Measurements from ENCODE around the gene DLL4. TPM values are rescaled to one million over a fixed set of nuclear protein-coding genes. Genes with fewer than 3 reads are reported as not detected.

DLL4 gene
- polyA plus RNA-seq, 1 donor from 2014 or later: 2.2 TPM

GRCh38 chr15:40891138-40891537 is 38.0 kb upstream of the DLL4 start:
- Histone ChIP-seq H3K27me3 (ENCODE audit: insufficient read depth, low read depth, low read length) (no peaks in the 10 kb centered on the region), H3F3A (ENCODE audit: insufficient read depth, low read length, poor library complexity, severe bottlenecking) (no peaks in the 10 kb centered on the region), H2AFZ (ENCODE audit: low read depth, low read length) (no peak overlapping the region), H3K27ac (ENCODE audit: low read length) (no peak overlapping the region), H3K4me3 (ENCODE audit: low read length) (no peak overlapping the region), H3K79me2 (replicated peaks; ENCODE audit: insufficient read depth, low read length) (peaks cover 13% of the 10 kb centered on the region), H4K20me1 (ENCODE audit: insufficient read depth) (no peaks in the 10 kb centered on the region), H3K9ac (ENCODE audit: low read length) (no peak overlapping the region), H3K36me3 (ENCODE audit: insufficient read depth, low read length) (no peaks in the 10 kb centered on the region), H3K9me2 (ENCODE audit: insufficient read depth, low read length) (no peaks in the 10 kb centered on the region), H3K4me2 (ENCODE audit: low read length) (no peak overlapping the region), H3K9me3 (ENCODE audit: low read length) (no peaks in the 10 kb centered on the region)
- TF ChIP-seq SMC3 (conservative IDR thresholded peaks at IDR 0.05; ENCODE audit: poor library complexity): no peak
- no peak for TF ChIP-seq RAD21 (conservative IDR thresholded peaks at IDR 0.05)
- TF ChIP-seq REST (IDR thresholded peaks at IDR 0.05; ENCODE audit: borderline replicate concordance): no peak
- TF ChIP-seq TAF1 (IDR thresholded peaks at IDR 0.05; ENCODE audit: low read depth): no peak
- no peak for TF ChIP-seq CTCF (IDR thresholded peaks at IDR 0.05; ENCODE audit: poor library complexity, severe bottlenecking)
- TF ChIP-seq EZH2 (IDR thresholded peaks at IDR 0.05; ENCODE audit: borderline replicate concordance, insufficient read depth, low read length, poor library complexity, severe bottlenecking): no peak
- no peak for TF ChIP-seq MXI1 (conservative IDR thresholded peaks at IDR 0.05; ENCODE audit: poor library complexity, severe bottlenecking)
- TF ChIP-seq POLR2AphosphoS5 (IDR thresholded peaks at IDR 0.05): no peak
- no peak for TF ChIP-seq EP300 (conservative IDR thresholded peaks at IDR 0.05; ENCODE audit: poor library complexity, severe bottlenecking)

GRCh38 chr15:40891810-40892446 is 37.2 kb upstream of the DLL4 start:
- Histone ChIP-seq H3K9ac (ENCODE audit: low read length) (no peak overlapping the region), H3K27ac (ENCODE audit: low read length) (no peak overlapping the region), H3K9me3 (ENCODE audit: low read length) (no peaks in the 10 kb centered on the region), H4K20me1 (ENCODE audit: insufficient read depth) (no peaks in the 10 kb centered on the region), H3K4me3 (ENCODE audit: low read length) (no peak overlapping the region), H3K9me2 (ENCODE audit: insufficient read depth, low read length) (no peaks in the 10 kb centered on the region), H3K27me3 (ENCODE audit: insufficient read depth, low read depth, low read length) (no peaks in the 10 kb centered on the region), H3F3A (ENCODE audit: insufficient read depth, low read length, poor library complexity, severe bottlenecking) (no peaks in the 10 kb centered on the region), H3K36me3 (ENCODE audit: insufficient read depth, low read length) (no peaks in the 10 kb centered on the region), H3K79me2 (replicated peaks; ENCODE audit: insufficient read depth, low read length) (peaks cover 13% of the 10 kb centered on the region), H2AFZ (ENCODE audit: low read depth, low read length) (no peak overlapping the region), H3K4me2 (ENCODE audit: low read length) (no peak overlapping the region)
- TF ChIP-seq EP300 (conservative IDR thresholded peaks at IDR 0.05; ENCODE audit: poor library complexity, severe bottlenecking): no peak
- TF ChIP-seq TAF1 (IDR thresholded peaks at IDR 0.05; ENCODE audit: low read depth): no peak
- no peak for TF ChIP-seq REST (IDR thresholded peaks at IDR 0.05; ENCODE audit: borderline replicate concordance)
- TF ChIP-seq RAD21 (conservative IDR thresholded peaks at IDR 0.05): peak; percentile 68
- no peak for TF ChIP-seq EZH2 (IDR thresholded peaks at IDR 0.05; ENCODE audit: borderline replicate concordance, insufficient read depth, low read length, poor library complexity, severe bottlenecking)
- TF ChIP-seq MXI1 (conservative IDR thresholded peaks at IDR 0.05; ENCODE audit: poor library complexity, severe bottlenecking): no peak
- no peak for TF ChIP-seq POLR2AphosphoS5 (IDR thresholded peaks at IDR 0.05)
- TF ChIP-seq SMC3 (conservative IDR thresholded peaks at IDR 0.05; ENCODE audit: poor library complexity): peak; percentile 63
- peak; percentile 74 for TF ChIP-seq CTCF (IDR thresholded peaks at IDR 0.05; ENCODE audit: poor library complexity, severe bottlenecking)

Measured in neural cell (in vitro differentiated cells).